NCI-H2029 (cell line): ENCODE measurements around the gene RAB6B.
A peak's percentile ranks its signal among the peaks of the same experiment; 100 is the strongest.
"Not testable (repeated sequence)": the region's sequence is repeated elsewhere in the genome, so short reads cannot be mapped to it uniquely, and the experiment has no call there.

ENCODE experiments used
- DNase-seq: peaks from one replicate; lab custom pipeline; 2025; lab: John Stamatoyannopoulos, UW

Gene RAB6B

DNA sequence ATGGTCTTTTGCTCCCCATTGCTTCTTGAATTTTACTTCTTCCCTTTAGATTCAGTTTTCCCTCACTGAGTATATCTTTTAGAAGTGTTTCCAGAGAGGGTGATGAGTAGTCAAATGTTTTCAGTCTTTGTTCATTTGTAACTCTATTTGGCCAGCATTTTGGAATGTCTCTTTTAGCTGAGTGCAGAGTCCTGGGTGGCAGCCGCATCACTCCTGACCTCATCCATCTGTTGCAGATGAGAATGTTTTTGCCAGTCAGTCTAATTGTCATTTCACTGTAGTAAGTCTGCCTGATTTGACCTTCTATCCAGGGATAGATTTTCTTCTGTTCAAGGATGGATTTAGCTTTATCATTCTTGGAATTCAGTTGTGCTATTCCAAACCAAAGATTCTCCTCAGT is 82.8 kb downstream of the RAB6B start:
- no peak for DNase-seq

DNA sequence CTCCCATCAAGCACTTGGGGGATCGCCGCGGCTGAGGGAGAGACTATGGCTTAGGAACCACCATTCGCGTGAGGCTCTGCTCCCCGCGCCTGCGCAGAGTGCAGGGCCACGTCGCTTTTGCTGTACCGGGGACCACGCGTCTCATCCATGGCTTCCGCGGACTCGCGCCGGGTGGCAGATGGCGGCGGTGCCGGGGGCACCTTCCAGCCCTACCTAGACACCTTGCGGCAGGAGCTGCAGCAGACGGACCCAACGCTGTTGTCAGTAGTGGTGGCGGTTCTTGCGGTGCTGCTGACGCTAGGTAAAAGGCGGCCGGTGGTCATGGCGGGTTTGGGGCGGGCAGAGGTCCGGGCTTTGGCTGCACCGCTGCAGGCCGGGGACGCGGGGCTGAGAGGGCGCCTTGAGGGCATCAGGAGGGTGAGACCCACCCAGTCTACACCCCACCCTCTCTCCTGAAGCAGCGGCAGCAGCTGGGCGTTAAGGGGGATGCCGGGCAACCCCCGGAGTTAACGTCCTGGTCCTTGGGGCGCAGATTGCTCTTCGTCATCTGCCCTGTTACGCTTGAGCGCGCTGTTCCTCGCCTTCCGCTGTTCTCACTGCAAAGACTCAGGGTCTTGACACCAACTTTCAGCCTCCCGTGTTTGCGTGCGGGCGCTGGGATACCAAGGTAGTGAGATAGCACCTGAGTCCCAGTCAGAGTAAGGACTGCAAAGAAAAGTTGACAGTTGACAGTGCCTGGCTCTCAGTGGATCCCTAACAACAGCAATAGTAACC is 89.8 kb downstream of the RAB6B start, which contains the start of gene SRPRB:
SRPRB (plus strand) TSS at position 114 of the 774 bp plus-strand sequence; CDS start at position 148, 34 bp downstream.
- peak; percentile 87 for DNase-seq

- no peak for DNase-seq
Measured at GRCh38 chr3:133805384-133805701, 90.3 kb downstream of the RAB6B start.

DNA sequence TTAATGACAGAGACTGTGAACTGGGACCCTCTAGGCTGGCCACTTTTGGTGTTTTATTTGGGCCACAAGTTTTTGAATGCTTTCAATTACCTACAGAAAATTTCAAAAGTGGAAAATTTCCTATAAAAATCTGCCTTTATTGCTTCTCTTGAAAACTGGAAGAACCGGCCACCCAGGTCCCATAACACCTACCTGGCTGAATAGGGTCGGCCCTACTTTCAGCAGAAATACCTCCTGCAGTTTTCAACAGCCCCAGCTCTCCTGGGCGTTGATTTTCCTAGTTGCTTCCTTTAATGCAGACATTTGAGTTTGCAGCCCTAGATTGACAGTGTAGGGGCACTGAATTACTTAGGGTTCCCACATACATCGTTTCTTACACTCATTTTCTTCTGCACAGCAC is 90.8 kb downstream of the RAB6B start:
- no peak for DNase-seq

GRCh38 chr3:133803469-133803868 is 92.2 kb downstream of the RAB6B start:
- DNase-seq = no peak

DNA sequence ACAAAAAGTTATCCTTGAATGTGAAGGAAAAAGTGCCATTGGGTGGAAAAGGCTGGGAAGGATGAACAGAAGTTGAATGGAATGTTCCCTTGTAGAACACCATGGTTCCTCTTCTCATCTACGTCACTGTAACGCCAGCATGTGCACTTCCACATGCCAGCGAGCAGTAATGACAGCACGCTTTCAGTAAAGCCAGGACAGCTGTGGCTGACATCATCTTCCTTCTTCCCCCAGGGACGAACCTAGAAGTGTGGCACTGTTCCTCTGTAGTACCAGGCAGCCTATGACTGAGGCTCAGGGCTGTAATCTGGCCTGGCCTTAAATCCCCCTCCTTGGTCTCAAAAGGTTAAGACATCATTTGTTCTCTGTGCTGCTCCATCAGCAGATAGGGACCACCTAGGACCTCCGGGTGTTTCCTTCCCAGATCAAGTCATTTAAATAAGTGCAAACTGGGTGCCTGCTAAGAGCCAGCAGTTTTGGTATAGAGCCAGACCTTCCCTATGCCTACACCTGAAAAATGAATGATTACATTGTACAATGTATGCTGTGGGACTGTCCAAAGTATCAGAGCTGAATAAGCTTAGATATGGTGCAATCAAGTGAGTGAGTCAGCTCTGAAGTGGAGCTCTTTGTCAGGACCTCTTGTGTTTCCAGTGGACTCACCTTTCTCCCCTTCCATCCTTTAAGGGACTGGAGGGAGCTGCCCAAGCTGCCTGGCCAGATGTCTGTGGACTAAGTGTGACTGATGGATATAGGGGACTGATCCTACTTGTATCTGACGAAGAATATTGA is 95.7 kb downstream of the RAB6B start:
- no peak for DNase-seq

- no peak for DNase-seq
Measured at GRCh38 chr3:133797396-133798105, 98.1 kb downstream of the RAB6B start.

GRCh38 chr3:133792171-133792763 is 103.4 kb downstream of the RAB6B start:
- DNase-seq = no peak

DNA sequence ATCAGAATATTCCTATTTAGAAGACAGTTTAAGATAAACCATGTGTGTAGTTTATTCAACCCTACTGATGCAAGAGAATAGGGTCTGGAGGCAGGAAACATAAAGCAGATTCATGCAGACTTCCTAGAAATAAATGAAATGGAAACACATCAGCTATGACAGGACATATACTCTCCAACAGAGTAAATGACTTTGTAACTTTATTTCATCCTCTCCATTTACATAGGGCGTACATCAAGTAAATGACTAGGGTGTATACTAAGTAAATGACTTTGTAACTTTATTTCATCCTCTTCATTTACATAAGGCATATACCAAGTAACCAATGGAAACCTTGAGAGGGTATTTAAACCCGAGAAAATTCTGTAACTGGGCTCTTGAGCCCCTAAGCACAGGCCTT is 107.7 kb downstream of the RAB6B start:
- no peak for DNase-seq

- DNase-seq = no peak
Measured at GRCh38 chr3:133783762-133784161, 111.9 kb downstream of the RAB6B start.

DNA sequence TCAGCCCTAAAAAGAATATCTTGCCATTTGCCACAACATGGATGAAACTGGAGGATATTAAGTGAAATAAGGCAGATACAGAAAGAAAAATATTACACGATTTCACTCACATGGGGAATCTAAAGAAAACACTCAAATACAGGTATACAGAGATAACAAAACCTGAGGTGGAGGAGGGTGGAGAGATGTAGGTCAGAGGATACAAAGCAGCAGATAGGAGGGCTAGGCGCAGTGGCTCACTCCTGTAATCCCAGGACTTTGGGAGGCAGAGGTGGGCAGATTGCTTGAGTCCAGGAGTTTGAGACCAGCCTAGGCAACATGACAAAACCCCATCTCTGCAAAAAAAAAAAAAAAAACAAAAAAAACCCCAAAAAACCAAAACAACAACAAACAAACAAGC is 113.2 kb downstream of the RAB6B start:
- DNase-seq = no peak

DNA sequence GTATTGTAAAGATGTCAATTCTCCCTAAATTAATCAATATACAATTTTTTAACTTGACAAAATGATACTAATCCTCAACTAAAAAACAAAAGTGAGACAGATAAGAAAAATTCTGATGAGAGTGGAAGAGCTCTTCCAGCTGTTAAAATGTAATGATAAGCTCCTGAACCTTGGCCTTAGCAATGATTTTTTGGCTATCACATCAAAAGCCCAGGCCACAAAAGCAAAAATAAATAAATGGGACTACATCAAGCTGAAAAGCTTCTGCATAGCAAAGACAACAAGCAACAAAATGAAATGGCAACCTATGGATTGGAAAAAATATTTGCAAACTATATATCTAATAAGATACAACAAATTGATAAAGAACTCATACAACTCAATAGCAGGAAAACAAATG is 114.1 kb downstream of the RAB6B start:
- no peak for DNase-seq

DNA sequence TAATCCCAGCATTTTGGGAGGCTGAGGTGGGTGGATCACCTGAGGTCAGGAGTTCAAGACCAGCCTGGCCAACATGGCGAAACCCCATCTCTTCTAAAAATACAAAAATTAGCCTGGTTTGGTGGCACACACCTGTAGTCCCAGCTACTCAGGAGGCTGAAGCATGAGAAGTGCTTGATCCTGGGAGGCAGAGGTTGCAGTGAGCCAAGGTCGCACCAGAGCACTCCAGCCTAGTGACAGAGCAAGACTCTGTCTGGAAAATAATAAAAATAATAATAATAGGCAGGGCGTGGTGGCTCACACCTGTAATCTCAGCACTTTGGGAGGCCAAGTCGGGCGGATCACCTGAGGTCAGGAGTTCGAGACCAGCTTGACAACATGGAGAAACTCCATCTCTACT is 114.9 kb downstream of the RAB6B start:
- not testable (repeated sequence) for DNase-seq

DNA sequence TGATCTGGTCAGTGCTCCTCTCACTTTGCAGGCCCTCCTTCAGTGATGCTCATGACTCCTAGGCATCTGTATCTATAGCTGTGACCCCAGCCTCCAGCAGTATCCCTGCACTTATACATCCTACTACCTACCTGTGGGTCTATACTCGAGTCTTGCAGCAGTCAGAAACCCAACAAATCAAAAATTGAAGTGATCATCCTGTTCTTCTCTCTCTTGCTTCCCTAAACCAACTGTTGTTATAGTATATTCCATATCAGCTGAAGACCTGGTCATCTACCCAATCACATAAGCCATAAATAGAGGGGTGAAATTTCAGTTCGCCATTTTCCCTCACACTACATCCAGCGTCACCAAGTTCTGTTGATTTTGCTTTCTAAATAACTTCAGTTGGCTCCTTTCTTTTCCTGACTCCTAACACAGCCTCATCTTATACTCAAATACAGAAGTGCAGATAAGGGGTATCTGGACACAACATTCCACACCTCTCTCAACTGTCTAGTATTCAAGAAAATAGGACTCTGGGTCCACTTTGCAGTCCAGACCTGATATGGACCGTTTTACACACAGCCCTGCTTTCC is 116.0 kb downstream of the RAB6B start:
- DNase-seq = no peak

- no peak for DNase-seq
Measured at GRCh38 chr3:133777807-133778568, 117.7 kb downstream of the RAB6B start.

DNA sequence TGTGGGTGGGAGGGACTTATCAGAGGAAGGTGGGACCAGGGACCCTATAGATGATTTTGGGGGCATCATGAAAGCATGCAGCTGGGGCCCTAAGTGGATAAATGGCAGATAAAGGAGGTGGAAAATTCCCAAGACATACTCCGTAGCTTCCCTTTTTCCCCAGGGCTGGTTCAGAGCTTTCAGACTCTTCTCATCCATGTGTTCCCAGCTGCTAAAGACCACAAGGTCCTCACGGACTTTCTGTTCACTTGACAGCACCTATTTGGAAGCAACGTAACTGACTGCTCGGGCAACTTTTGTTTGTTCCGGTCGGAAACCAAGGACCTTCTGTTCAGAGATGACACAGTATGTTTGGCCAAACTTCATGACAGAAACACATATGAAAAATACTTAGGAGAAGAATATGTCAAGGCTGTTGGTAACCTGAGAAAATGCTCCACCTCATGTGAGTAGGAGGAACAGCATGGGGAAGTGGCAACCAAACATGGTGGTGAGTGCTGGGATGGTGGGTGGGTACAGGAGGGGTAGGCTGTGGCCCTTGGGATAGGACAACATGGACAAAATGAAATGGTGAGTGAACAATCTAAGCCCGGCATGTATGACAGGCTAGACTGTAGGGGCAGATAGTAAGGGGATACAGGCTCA is 118.8 kb downstream of the RAB6B start:
- DNase-seq = no peak

- DNase-seq = no peak
Measured at GRCh38 chr3:133775835-133776234, 119.8 kb downstream of the RAB6B start.

DNA sequence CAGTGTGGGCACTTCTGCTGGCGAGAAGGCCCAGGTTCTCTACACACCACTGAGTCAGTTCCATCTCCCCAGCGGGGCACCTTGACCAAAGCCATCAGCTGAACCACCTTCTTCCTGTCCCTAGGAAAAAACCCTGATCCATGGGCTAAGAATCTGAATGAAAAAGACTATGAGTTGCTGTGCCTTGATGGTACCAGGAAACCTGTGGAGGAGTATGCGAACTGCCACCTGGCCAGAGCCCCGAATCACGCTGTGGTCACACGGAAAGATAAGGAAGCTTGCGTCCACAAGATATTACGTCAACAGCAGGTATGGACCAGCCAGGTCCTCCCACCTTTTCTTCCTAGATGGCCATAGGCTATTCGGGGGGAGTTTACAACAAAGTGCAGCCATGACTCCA is 120.4 kb downstream of the RAB6B start:
- no peak for DNase-seq
